Measurements from ENCODE around the gene SLAIN2. TPM values are rescaled to one million over a fixed set of nuclear protein-coding genes. Genes with fewer than 3 reads are reported as not detected.

The SLAIN2 gene
- total and polyA plus RNA-seq, 2 of the 4 experiments (the other 2 are of a cell fraction), result 23.3 to 53.0 TPM

GRCh38 chr4:48299560-48299959, 41.8 kb upstream of the SLAIN2 start:
- dilution Hi-C loops (cut with HindIII; ENCODE audit: low sequenced_read_pairs, unreplicated experiment) (no loop called here), intact Hi-C loops (cut with micrococcal nuclease) (no loop called here), in situ Hi-C loops (cut with MboI; ENCODE audit: low sequenced_read_pairs) (no loop called here)
- Histone ChIP-seq H2AK5ac (ENCODE audit: low read depth, low read length) (no peak overlapping the region), H2BK120ac (ENCODE audit: low read depth, low read length) (peak overlapping the region; percentile 30), H3K9me1 (ENCODE audit: insufficient read depth, low read length) (peaks cover 5% of the 10 kb centered on the region), H3K4me1 (ENCODE audit: control insufficient read depth, insufficient read depth, low read length) (peaks cover 5% of the 10 kb centered on the region), H3K4me2 (ENCODE audit: low read depth, low read length) (peak overlapping the region; percentile 68), H3K56ac (ENCODE audit: extremely low read depth, insufficient read depth, low read length) (no peak overlapping the region), H2BK15ac (ENCODE audit: low read depth, low read length) (no peak overlapping the region), H4K20me1 (ENCODE audit: insufficient read depth, low read length) (no peaks in the 10 kb centered on the region), H3K79me1 (ENCODE audit: low read depth in 1 of 2, low read length in 2 of 2) (no peaks in the 10 kb centered on the region), H3K4me3 (ENCODE audit: insufficient read depth, low read depth, low read length) (no peak overlapping the region), H2BK20ac (ENCODE audit: low read depth, low read length) (peak overlapping the region; percentile 82), H2BK5ac (ENCODE audit: low read depth, low read length, poor library complexity, severe bottlenecking) (no peak overlapping the region), H3K14ac (replicated peaks; ENCODE audit: low read depth, low read length) (peak overlapping the region; percentile 69), H3K9me3 (ENCODE audit: control insufficient read depth, insufficient read depth, low read length) (no peaks in the 10 kb centered on the region), H4K91ac (ENCODE audit: insufficient read depth, low read depth, low read length) (0 out of 2 replicates have a peak overlapping the region, but pooled peaks have one; percentile 15), H3K9ac (ENCODE audit: low read depth, low read length) (no peak overlapping the region), H3K27ac (ENCODE audit: insufficient read depth, low read length) (peak overlapping the region; percentile 23; the same call in 1 of the 2 replicates), H2AK9ac (replicated peaks; ENCODE audit: low read depth, low read length, poor library complexity) (no peak overlapping the region), H3K36me3 (ENCODE audit: control insufficient read depth, insufficient read depth, low read length) (no peaks in the 10 kb centered on the region), H3K18ac (ENCODE audit: low read depth, low read length) (no peak overlapping the region), H2AFZ (replicated peaks; ENCODE audit: low read length, poor library complexity) (peak overlapping the region; percentile 52), H3K23ac (ENCODE audit: low read depth, low read length) (peak overlapping the region; percentile 68; the same call in 1 of the 2 replicates), H4K8ac (ENCODE audit: low read depth in 2 of 2, low read length in 2 of 2) (peak overlapping the region in 1 of 2 experiments; percentile 5; a peak in 1 of 4 replicates), H4K5ac (ENCODE audit: low read depth, low read length) (no peak overlapping the region), H3K4ac (ENCODE audit: low read depth, low read length) (peak overlapping the region; percentile 47), H3K27me3 (ENCODE audit: control insufficient read depth, insufficient read depth, low read length) (no peaks in the 10 kb centered on the region)
- DNase-seq (no peak), ATAC-seq (ENCODE audit: low read depth) (peak; percentile 35)
- ChIA-PET CTCF (interaction anchor here (0.9 kb wide), 1 partner anchor 9 kb away, joined by 3 read pairs; no protein-coding TSS in a partner anchor), POLR2A (ENCODE audit: unreplicated experiment) (no interaction called here)
- no peak for TF ChIP-seq USF2 (IDR thresholded peaks at IDR 0.05; ENCODE audit: low read depth, low read length)
- no peak for TF ChIP-seq MXI1 (IDR thresholded peaks at IDR 0.05; ENCODE audit: borderline replicate concordance, low read depth, low read length)
- TF ChIP-seq POLR2A (IDR thresholded peaks at IDR 0.05; ENCODE audit: low read depth, low read length), result no peak
- no peak for TF ChIP-seq RFX5 (IDR thresholded peaks at IDR 0.05; ENCODE audit: low read depth, low read length)
- TF ChIP-seq NFE2L2 (IDR thresholded peaks at IDR 0.05; ENCODE audit: low read depth, low read length), result no peak
- TF ChIP-seq FOS (IDR thresholded peaks at IDR 0.05; ENCODE audit: low read depth, low read length), result no peak
- TF ChIP-seq MAZ (IDR thresholded peaks at IDR 0.05; ENCODE audit: borderline replicate concordance, low read depth, low read length), result no peak
- TF ChIP-seq SMC3 (IDR thresholded peaks at IDR 0.05; ENCODE audit: low read depth, low read length), result no peak
- no peak for TF ChIP-seq RAD21 (IDR thresholded peaks at IDR 0.05; ENCODE audit: low read length)
- no CpG with 5 or more reads among the region's 4 CpGs for WGBS, 2 experiments (ENCODE audit: extremely low coverage in 2 of 2, insufficient read length in 1 of 2)
- BruUV-seq (replicated peaks), result no TSS peak
